H1 (cell line): ENCODE data around the gene NOVA1.

ENCODE experiments used
- EZH2 ChIP-seq: fragments of 200-600 bp; sonication (generic); IDR thresholded peaks from 2 replicates; pipeline ENCODE4 v1.7.1; 2012; ENCODE audit warnings: low read depth, mild to moderate bottlenecking, moderate library complexity, low read length, inconsistent platforms; ENCODE audit not compliant: severe bottlenecking
- TCF12 ChIP-seq: IDR thresholded peaks from 2 replicates; pipeline ENCODE4 v1.6.1; 2011; ENCODE audit warnings: low read depth, mild to moderate bottlenecking, low read length
- TF ChIP-seq, protein P1 (sequence below), 3 experiments: IDR thresholded peaks; 1 replicate in 2 of 3; 2 replicates in 1 of 3; pipeline versions ENCODE4 v1.5.1 to v1.6.1; 2011; ENCODE audit warnings: low read length in 3 of 3, mild to moderate bottlenecking in 3 of 3, inconsistent platforms in 2 of 3, low read depth in 1 of 3, moderate library complexity in 1 of 3; ENCODE audit not compliant: insufficient read depth in 1 of 3; ENCODE audit errors: control extremely low read depth in 1 of 3

- TF ChIP-seq, protein P1, sequence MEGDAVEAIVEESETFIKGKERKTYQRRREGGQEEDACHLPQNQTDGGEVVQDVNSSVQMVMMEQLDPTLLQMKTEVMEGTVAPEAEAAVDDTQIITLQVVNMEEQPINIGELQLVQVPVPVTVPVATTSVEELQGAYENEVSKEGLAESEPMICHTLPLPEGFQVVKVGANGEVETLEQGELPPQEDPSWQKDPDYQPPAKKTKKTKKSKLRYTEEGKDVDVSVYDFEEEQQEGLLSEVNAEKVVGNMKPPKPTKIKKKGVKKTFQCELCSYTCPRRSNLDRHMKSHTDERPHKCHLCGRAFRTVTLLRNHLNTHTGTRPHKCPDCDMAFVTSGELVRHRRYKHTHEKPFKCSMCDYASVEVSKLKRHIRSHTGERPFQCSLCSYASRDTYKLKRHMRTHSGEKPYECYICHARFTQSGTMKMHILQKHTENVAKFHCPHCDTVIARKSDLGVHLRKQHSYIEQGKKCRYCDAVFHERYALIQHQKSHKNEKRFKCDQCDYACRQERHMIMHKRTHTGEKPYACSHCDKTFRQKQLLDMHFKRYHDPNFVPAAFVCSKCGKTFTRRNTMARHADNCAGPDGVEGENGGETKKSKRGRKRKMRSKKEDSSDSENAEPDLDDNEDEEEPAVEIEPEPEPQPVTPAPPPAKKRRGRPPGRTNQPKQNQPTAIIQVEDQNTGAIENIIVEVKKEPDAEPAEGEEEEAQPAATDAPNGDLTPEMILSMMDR (IDR thresholded peaks at IDR 0.05; ENCODE audit: control extremely low read depth in 1 of 3, insufficient read depth in 1 of 3, low read depth in 1 of 3, low read length in 3 of 3), result no peak
- no peak for TF ChIP-seq TCF12
- TF ChIP-seq EZH2, result no peak
Observed at GRCh38 chr14:26531894-26532293, 65.9 kb downstream of the NOVA1 start.
